Upper lobe of left lung (tissue), 4 donors: ENCODE measurements around the gene SPSB2.

ENCODE experiments used
- EP300 ChIP-seq, 4 donors: sonication (generic); formaldehyde crosslinking; IDR thresholded peaks; one replicate each; pipeline ENCODE4 v1.5.1; 2017; ENCODE audit warnings: antibody characterized with exemption in 4 of 4, control low read depth in 2 of 4
- POLR2AphosphoS5 ChIP-seq, 2 donors: sonication (generic); formaldehyde crosslinking; IDR thresholded peaks; one replicate each; pipeline ENCODE4 v1.5.1; 2017; ENCODE audit warnings: antibody characterized with exemption in 2 of 2
- TF ChIP-seq, protein P1 (sequence below), 6 experiments: fragments of 450-650 bp in 4 of 6; fragments of 200-600 bp in 2 of 6; sonication (generic) in 2 of 6; IDR thresholded peaks; one replicate each; pipeline ENCODE4 v1.5.1; 2016 to 2019; ENCODE audit warnings: antibody characterized with exemption in 6 of 6

DNA sequence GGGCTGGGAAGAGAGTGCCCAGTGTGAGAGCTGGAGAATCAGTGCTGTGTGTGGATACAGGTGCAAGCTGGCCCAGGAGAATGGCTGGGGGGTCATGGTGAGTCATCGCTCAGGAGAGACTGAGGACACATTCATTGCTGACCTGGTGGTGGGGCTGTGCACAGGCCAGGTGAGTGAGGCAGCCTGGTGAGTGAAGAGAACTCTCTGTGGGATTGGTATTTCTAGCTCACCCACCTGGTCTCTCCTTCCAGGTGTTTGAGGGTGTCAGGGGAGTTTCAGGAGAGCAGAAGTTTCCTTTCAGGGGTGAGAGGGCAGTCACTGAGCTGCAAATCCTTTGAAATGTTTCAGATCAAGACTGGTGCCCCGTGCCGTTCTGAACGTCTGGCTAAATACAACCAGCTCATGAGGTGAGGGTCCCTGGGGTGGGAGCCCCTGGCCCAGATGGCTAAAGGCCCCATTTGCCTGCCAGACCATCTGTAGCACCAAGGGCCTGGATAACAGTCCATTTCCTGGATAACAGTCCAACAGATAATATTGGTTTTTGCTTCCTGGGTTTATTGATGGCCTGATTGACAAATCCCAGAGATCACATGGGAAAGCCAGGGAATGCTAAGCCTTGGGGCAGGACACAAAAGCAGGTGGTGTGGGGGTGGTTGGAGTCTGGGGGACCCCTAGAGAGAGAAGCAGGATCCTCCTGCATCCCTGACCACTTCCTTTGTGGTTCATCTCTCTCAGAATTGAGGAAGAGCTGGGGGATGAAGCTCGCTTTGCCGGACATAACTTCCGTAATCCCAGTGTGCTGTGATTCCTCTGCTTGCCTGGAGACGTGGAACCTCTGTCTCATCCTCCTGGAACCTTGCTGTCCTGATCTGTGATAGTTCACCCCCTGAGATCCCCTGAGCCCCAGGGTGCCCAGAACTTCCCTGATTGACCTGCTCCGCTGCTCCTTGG is 49.2 kb upstream of the SPSB2 start:
- no peak for TF ChIP-seq EP300 (IDR thresholded peaks at IDR 0.05)
- TF ChIP-seq, protein P1, sequence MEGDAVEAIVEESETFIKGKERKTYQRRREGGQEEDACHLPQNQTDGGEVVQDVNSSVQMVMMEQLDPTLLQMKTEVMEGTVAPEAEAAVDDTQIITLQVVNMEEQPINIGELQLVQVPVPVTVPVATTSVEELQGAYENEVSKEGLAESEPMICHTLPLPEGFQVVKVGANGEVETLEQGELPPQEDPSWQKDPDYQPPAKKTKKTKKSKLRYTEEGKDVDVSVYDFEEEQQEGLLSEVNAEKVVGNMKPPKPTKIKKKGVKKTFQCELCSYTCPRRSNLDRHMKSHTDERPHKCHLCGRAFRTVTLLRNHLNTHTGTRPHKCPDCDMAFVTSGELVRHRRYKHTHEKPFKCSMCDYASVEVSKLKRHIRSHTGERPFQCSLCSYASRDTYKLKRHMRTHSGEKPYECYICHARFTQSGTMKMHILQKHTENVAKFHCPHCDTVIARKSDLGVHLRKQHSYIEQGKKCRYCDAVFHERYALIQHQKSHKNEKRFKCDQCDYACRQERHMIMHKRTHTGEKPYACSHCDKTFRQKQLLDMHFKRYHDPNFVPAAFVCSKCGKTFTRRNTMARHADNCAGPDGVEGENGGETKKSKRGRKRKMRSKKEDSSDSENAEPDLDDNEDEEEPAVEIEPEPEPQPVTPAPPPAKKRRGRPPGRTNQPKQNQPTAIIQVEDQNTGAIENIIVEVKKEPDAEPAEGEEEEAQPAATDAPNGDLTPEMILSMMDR (IDR thresholded peaks at IDR 0.05): no peak
- no peak for TF ChIP-seq POLR2AphosphoS5 (IDR thresholded peaks at IDR 0.05)
